Glomerular visceral epithelial cell (primary cell): Measurements from ENCODE around the gene GSKIP.

Experiments
- DNase-seq: peaks from one replicate; pipeline ENCODE4 v3.0.0-alpha.2; 2016; ENCODE audit errors: extremely low spot score

GSKIP gene

GRCh38 chr14:96376093-96376492 lies 12.8 kb downstream of the GSKIP start:
- no peak for DNase-seq

DNA sequence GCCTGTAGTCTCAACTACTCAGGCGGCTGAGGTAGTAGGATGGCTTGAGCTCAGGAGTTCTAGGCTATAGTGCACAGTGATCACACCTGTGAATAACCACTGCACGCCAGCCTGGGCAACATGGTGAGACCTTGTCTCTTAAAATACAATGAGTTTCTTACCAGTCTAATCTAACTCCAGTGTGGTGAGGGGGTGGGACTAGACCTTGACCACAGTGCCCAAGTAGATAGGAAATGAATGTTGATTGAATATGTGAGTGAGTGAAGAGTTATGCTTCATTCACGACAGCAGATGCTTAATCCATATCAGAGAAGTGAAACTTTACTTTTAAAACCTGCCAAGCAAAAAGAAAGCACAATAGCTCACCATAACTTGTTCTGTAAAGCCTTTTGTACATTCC lies 17.4 kb downstream of the GSKIP start:
- DNase-seq, result no peak

DNA sequence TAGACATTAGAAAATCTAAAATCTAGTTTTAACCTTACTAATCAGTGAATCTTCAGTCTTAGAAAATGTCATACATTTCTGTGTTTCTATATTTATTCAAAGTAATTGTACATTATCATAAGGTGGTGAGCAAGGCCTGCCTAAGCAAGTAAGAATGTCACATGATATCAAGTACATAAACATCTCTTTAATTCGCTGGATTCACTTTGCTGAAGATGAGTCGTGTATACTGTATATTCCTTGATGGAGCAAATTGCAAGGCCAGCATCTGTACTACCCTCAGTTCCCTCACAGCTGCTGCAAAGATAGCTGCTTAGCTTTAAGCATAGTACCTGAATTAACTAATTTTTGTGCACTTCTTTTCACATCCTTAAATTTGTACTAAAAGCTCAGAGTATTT lies 20.1 kb downstream of the GSKIP start:
- DNase-seq, result no peak

GRCh38 chr14:96384053-96384452 lies 20.7 kb downstream of the GSKIP start:
- DNase-seq, result no peak

DNA sequence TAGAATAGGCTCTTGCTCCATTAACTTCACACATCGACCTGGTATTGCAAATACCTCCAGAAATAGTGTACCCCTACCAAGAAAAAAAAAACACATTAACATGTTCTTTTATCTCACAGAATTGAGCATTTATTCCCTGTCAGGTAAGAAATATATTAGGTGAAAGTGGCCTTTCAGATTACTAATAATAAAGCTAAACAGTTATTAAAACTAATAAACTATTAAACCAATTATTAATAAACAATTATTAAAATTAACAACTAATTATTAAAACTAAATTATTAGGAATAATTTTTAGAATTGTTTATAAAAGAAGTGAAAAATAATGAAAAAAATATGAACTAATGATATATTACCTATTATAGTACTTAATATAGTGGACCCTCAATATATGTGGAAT lies 21.4 kb downstream of the GSKIP start:
- DNase-seq, result no peak

GRCh38 chr14:96385385-96385784 lies 22.1 kb downstream of the GSKIP start:
- DNase-seq, result no peak

DNA sequence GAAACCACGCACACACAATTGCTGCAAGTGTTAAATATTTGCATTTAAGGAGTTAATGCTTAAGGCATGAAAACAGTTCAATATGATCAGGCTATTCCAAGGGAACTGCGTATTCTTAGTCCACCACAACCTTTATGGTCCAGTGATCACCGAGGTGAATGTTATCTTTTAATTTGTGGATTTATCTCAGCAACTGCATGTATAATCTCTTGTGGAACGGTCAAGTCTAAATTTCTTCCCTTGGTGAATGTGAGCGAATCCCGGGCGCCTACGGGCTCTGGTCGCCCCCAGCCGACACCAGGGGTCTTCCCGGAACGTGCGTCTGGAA lies 27.6 kb downstream of the GSKIP start:
- DNase-seq, result no peak

DNA sequence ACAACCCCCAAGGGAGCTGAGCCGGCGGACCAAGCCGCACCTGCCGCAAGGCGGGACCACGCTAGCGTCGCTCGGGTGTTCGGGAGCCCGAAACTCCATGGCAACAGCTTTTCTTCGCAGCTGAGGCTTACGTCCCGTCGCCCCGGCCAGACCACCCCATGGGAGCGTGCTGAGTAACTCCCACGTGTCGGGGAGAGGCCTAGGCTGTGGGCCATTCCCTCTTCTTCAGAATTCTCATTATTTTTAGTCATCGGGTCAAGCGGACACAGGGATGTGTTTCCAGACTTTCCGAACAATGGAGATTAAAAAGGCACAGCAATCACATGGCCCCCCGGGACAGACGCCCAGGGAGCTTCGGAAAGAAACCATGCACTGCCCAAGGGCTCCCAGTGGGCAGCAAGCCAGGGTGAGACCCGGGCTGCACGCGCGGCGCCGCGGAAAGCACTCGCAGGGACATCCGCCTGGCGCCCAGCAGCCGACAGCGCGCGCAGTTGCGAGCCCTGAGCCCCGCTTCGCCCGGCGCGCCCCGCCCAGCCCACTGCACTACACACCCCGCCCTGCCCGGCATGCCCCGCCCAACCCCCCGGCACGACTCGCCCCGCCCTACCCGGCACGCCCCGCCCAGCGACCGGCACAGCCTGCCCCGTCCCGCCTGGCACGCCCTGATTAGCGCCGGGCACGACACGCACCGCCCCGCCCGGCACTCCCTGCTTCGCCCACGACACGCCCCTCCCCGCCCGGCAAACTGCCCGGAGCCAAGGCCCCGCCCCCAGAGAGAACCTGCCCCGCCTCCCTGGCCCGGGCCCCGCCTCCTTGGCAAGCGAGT lies 28.2 kb downstream of the GSKIP start:
- peak; percentile 98 for DNase-seq

DNA sequence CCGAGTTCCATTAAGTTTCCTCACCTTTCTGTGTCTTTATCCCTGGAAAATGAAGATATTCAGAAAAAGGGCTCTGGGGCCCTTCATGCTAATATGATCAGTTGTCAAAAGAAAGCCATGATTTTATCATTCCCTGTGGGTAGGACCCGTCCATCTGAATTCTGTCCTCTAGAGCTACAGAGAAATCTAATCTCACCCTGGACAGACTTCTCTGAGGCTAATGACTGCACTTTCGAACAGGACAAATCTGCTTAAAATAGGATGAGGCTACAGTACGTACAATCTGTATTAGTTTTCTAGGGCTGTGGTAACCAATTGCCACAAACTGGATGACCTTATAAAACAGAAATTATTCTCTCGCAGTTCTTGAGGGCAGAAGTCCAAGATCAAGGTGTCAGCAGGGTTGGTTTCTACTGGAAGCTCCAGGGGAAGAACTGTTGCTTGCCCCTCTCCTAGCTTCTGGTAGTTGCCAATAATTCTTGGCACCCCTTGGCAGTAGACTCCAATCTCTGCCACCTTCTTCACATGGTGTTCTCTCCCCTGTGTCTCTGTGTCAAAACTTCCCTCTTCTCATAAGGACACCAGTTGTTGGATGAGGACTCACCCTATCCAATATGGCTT lies 29.9 kb downstream of the GSKIP start:
- DNase-seq, result no peak

DNA sequence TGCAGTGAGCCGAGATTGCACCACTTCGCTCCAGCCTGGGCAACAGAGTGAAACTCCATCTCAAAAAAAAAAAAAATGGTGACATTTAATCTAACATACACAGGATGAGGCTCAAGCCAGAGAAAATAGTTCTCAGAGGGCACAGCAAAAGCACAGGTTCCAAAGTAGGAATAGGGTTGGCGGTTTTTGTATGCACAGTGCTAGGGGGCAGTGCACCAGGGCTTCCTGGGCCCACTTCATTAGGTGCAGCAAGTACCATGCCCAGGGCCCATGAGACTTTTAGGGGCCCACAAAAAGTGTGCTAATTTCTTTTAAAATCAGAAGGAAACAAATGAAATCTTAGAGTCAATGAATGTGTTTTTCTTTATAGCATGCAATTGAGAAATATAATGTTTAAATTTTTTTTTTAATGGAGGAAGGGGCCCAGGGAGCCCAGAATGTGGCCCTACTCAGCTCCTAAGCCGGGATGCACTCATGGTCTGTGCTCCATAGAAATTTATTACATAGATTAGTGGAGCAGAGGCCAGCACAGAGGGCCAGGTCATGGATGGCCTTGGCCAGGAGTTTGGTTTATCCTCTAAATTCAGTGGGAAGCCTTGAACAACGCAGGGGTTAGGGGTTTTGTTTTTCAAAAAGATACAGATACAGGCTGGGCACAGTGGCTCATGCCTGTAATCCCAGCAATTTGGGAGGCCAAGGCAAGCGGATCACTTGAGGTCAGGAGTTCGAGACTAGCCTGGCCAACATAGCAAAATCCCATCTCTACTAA lies 30.9 kb downstream of the GSKIP start:
- DNase-seq, result no peak

DNA sequence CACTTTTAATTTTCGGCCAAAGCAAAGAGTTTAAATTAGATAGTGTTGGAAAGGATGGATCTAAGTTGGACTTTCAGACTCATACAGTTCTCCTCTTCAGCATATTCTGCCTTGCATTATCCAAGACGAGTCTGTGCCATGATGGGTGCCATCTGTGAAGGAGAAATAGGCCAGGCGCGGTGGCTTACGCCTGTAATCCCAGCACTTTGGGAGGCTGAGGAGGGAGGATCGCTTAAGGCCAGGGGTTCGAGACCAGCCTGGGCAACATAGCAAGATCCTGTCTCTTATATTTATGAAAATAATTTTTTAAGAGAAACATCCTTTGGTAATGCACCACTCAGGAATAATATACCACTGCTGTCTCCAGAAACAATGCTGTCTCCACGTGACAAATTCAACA lies 35.1 kb downstream of the GSKIP start:
- DNase-seq, result no peak

DNA sequence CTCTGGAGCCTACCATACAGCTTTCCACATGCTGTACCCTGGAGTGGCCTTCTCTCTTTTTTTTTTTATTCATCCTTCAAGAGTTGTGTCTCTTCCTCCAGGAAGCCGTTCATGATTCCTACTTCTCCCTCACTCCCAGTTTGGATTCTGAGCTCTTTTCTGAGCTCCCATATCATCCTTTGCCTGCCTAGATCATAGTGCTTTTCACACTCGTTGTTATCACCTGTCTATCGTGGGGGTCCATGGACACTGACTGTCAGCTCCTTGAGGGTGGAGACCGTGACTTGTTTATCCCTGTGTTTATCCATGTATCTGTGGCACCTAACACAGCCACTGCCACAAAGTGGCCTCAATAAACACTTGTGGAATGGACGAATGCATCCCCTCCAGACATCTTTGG lies 35.6 kb downstream of the GSKIP start:
- DNase-seq, result no peak

DNA sequence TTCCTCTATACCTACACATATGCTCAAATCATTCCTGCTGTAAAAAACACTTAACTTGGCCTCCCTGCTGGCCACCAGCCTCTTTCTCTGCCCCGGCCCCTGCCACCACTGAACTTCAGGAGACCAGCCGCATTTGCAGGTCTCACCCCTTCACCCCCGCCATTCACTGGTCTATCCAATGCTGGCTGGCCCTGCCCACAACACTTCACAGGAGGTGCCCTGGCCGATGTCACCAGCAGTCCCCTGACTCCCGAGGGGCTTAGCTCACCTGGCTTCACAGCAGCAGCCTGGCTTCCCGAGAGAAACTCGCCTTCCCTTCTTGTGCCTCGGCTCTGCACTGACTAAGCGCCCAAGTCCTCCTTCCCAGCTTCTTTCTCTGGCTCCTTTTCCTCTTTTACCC lies 36.1 kb downstream of the GSKIP start:
- DNase-seq, result no peak

DNA sequence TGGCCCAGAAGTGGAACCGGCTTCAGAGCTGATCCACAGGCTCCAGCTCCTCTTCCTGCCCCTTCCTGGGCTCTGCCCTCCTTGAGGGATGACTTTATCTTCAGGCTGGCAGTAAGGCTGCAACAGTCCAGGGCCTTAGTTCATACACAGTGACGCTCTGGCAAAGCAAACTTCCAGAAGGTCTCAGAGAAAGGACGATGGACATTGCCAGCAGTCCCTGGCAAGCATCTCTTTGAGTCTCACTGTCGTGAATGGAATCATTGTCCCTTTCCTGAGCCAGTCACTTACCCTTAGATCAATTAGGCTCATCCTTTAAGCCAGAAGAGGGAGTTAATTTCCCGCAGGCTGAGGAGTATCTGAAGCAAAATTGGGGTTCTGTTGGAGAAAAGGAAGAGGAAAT lies 37.2 kb downstream of the GSKIP start:
- DNase-seq, result no peak

DNA sequence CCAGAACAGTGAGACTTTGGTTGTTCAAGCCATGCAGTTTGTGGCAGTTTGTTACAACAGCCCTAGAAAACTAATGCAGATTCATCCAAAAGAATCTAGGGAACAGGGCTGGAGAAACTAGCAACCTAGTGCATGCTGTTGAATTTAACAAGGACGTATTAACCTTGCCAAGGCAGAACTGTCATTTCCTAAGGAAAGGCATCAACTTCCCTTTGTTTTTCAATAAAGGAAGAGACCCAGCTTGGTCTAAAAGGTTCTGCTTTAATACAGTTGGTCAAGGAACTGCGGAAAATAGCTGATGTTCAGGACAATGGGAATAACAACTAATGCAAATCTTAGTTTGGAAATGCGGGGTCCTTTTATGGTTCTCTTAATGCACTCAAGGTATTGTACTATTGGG lies 40.1 kb downstream of the GSKIP start:
- DNase-seq, result no peak

GRCh38 chr14:96405677-96406076 lies 42.4 kb downstream of the GSKIP start:
- no peak for DNase-seq

- no peak for DNase-seq
These were observed 44.7 kb downstream of the GSKIP start for GRCh38 chr14:96407935-96408570.

DNA sequence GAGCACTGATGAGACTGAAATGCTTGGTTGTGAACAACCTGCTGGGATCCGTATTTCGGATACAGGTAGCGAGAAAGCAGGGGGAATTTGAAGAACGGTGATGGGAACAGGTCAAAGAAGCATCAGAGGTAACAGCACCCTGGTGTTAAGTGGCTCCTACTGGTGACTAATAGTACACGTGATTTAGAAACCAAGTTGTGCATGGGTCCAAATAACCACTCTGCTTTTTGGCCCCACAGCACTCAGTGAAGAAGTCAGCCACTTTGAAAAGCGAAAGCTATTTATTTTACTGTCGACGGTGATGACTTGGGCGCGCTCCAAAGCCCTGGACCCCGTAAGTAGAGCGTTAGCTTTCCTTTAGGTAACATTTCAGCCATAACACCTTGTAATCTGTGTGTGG lies 45.3 kb downstream of the GSKIP start:
- no peak for DNase-seq

GRCh38 chr14:96409701-96410100 lies 46.4 kb downstream of the GSKIP start:
- DNase-seq, result no peak

GRCh38 chr14:96410119-96410518 lies 46.8 kb downstream of the GSKIP start:
- no peak for DNase-seq

DNA sequence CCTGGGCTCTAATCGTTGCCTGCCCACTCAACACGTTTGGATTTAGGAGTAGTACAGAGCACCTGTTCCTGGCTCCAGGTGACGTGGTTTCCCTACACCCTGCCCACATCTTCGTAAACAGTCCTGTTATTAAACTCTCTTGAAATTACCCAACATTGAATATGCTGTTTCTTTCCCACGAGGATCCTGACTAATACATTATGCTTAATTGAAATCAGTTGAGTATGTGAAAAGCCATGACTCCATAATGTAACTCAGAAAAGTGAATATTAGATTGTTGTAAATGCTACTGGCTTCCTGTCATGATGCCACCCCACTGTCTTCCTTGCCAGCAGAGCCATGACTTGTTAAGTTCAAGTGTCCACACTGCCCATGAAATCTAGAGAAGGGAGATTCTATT lies 50.2 kb downstream of the GSKIP start:
- no peak for DNase-seq

DNA sequence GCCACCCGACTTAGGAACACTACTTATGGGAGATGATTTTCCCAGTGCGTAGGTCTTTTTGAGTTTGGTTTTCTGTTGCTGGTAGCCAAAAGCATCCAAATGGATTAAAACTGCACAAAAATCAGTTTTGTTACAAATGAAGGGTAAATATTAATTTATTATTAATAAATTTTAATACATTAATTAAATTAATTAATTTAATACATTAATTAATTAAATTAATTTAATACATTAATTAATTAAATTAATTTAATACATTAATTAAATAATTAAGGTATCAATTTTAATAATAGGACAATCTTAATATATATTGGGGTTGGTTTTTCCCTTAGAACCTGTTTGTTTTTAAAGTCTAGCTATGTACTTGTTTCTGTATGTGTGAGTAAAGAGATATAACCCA lies 52.2 kb downstream of the GSKIP start:
- no peak for DNase-seq

- no peak for DNase-seq
These were observed 53.0 kb downstream of the GSKIP start for GRCh38 chr14:96416292-96416691.
